Fibroblast of the conjunctiva (primary cell): ENCODE measurements around the gene PTPRD.

Source experiments
- DNase-seq: peaks from one replicate; pipeline ENCODE4 v3.0.0-alpha.2; 2010; ENCODE audit warnings: low read depth

Gene PTPRD

GRCh38 chr9:9752722-9753121, 860.1 kb downstream of the PTPRD start:
- DNase-seq = peak; percentile 46

- DNase-seq = no peak
Measured at GRCh38 chr9:9751996-9752395, 860.8 kb downstream of the PTPRD start.

- DNase-seq = no peak
Measured at GRCh38 chr9:9750719-9751118, 862.1 kb downstream of the PTPRD start.

DNA sequence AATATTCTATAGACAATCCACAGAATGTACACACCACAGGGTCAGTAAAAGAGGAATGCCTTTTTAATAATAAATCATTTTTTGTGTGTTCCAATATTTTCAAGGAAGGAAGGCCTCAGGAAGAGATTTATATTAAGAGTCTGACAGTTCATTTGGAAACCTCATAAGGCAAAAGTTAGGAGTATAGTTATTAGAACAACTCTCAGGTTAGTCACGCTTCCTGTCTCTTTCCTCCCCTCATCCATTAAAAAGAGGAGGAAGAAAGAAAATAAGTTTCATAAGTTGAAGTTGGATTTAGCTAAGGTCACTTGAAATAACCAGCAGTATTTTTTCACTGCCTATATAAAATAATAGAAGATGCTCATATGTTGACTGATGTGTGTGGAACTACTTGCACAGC, 863.2 kb downstream of the PTPRD start:
- no peak for DNase-seq

GRCh38 chr9:9747787-9748186, 865.0 kb downstream of the PTPRD start:
- DNase-seq = no peak

GRCh38 chr9:9746826-9747225, 866.0 kb downstream of the PTPRD start:
- no peak for DNase-seq

DNA sequence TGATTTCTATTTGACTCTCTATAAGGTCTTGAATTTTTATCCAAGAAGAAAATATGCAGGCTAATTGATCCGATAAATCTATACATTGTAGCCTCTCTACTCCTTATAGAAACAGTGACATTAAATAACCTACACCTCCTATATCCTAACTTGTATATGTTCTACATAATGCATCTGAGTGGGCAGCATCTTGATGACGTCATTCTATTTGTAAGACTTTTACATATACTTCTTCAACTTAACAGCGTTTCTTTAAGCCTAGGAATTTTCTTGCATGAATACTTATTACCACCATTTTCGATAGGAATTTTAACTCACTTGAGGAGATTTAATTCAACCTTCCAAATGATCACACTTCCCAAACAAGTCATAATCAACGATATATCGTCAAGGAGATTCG, 869.0 kb downstream of the PTPRD start:
- DNase-seq = no peak

DNA sequence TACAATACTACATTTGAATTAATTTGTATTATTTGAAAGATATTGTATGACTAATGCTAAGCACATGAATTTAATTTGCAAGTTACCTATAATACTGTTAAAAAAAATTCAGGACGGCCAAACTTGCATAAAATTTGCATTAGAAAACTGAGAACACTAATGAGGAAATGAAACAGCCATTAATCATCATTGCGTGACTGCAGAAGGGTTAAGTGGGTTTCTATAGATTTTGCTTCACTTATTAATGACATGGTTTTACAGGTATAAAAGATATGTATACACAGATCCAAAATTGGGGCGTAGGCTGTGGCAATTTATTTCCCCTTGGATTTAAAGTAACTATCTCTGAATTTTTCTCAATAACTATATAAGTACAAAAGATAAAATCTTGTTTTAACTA, 882.6 kb downstream of the PTPRD start:
- no peak for DNase-seq

- DNase-seq = no peak
Measured at GRCh38 chr9:9729082-9729481, 883.7 kb downstream of the PTPRD start.

DNA sequence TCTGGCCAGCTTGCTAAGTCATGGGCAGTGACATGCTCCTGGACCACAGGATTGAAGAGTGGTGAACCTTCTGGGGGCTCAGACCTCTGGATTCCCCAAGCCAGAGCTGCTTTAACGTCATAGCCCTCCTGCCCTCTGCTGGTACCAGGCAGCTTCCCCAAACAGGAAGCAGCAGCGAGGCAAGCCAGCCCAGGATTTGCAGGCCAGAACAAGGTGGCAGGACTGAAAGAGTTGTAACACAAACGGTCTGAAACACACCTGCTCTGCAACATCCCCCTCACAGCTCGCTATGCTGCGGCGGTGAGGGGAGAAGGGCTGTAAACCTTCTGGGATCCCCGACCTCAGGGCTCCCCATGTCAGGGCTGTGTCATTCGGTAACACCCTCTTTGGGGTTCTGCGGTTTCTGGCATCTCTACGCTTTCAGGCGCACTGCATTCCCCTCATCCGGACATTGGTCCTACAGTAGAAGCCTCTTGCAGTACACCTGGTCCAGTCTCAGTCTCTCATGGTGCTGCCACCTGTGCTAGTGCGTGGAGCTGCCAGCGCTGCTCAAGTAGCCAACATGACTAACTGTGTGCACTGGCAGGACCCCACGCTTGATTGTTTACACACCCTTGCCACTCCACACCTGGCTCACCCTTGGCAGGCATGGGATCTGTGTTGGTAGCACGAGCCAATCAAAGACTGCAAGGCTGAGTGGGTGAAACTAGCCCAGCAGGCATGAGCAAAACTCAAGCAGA, 893.3 kb downstream of the PTPRD start:
- DNase-seq = no peak

GRCh38 chr9:9718691-9719090, 894.1 kb downstream of the PTPRD start:
- DNase-seq = no peak

GRCh38 chr9:9679433-9679832, 933.4 kb downstream of the PTPRD start:
- no peak for DNase-seq

- DNase-seq = no peak
Measured at GRCh38 chr9:9674461-9674860, 938.3 kb downstream of the PTPRD start.

- no peak for DNase-seq
Measured at GRCh38 chr9:9670454-9670853, 942.3 kb downstream of the PTPRD start.

DNA sequence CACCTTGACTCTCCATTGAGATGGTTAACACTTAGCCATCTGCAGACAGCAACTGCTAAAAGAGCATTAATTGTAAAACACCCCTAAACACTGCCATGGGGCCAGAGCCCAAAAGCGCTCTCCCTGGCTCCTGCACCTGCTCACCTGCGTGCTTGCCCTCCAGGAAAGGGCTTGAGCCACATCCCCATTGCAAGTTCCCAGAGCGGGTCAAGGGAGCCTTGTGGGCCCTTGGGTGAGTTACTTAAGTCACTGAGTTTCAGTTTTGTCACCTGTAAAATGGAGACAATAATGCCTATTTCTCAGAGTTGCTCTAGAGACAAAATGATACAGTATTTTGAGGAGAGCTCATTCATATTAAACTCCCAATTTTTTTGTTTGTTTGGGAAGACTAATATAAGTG, 967.8 kb downstream of the PTPRD start:
- no peak for DNase-seq

- DNase-seq = no peak
Measured at GRCh38 chr9:9631284-9631683, 981.5 kb downstream of the PTPRD start.

GRCh38 chr9:9625248-9625647, 987.6 kb downstream of the PTPRD start:
- DNase-seq = no peak

GRCh38 chr9:9623506-9623905, 989.3 kb downstream of the PTPRD start:
- no peak for DNase-seq

- DNase-seq = no peak
Measured at GRCh38 chr9:9621355-9621940, 991.4 kb downstream of the PTPRD start.

GRCh38 chr9:9620736-9621135, 992.1 kb downstream of the PTPRD start:
- DNase-seq = no peak

DNA sequence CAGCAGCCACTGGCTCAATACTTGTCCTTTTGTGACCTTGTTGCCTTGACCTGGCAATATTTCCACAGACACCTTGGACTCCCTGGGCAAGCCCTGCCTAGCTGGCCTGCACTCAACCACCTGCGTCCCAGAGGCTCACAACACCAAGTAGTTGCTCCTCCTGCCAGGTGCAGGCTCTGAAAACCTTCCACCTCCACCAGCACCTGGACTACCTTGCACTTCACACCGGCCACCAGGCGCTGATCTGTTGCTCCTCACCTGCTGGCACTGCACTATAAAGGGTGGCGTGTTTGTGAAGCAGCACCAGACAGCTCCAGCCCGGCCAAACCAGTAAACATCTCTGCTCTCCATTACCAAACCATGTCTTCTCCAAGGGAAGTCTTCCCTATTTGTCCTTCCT, 997.7 kb downstream of the PTPRD start:
- no peak for DNase-seq

DNA sequence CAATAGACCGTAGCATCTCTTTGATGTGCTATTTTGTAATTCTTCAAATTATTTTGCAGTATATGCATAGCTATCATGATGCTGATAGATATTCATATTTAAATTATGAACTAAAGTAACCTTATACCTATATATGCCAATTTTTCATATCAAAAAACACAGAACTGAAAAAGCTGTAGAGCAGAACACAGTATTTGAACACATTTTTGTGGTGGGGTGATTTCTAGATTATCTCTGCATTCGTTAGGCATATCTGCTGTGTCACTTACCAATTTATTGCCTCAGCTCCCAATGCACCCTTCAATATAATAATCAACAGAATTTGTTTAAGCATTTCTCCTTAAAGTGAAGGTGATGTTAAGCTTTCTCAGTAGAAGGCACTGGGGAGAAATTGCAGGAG, 998.2 kb downstream of the PTPRD start:
- DNase-seq = no peak

DNA sequence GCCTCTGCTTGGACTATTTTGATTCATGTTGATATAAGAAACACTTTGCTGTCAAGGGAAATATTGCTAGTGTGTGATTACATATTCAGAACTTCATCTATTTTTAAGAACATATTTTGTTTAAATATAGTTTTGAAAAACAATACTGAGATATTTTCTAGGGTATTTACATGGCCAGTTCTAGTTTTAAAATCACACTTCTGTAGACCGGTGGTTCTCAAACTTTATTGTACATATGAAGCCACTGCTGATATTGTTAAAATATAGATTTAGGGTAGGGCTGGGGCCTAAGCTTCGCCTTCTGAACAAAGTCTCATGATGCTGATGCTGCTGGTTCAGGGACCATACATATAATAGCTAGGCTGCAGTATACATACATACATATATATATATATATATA, 1000.0 kb downstream of the PTPRD start:
- DNase-seq = no peak

- DNase-seq = no peak
Measured at GRCh38 chr9:9612270-9612669, 1000.5 kb downstream of the PTPRD start.
